ENCODE data around the gene ZNF804A.

The ZNF804A gene

GRCh38 chr2:184597571-184597991, 748 bp upstream of the ZNF804A start:
- Histone ChIP-seq H3K36me3 (no peaks in the 10 kb centered on the region), H3K4me3 (ENCODE audit: low read depth, low read length) (peak overlapping the region; percentile 70), H3K27me3 (ENCODE audit: insufficient read depth, low read depth, severe bottlenecking) (no peaks in the 10 kb centered on the region), H3K9me3 (ENCODE audit: severe bottlenecking) (no peaks in the 10 kb centered on the region), H3K27ac (no peak overlapping the region)
- TF ChIP-seq CTCF (IDR thresholded peaks at IDR 0.05; ENCODE audit: low read depth, low read length) = no peak
- DNase-seq = peak; percentile 8

GRCh38 chr2:184598002-184598315, 370 bp upstream of the ZNF804A start:
- Histone ChIP-seq H3K36me3 (no peaks in the 10 kb centered on the region), H3K9me3 (ENCODE audit: severe bottlenecking) (no peaks in the 10 kb centered on the region), H3K27ac (no peak overlapping the region), H3K27me3 (ENCODE audit: insufficient read depth, low read depth, severe bottlenecking) (no peaks in the 10 kb centered on the region), H3K4me3 (ENCODE audit: low read depth, low read length) (peak overlapping the region; percentile 70)
- TF ChIP-seq CTCF (IDR thresholded peaks at IDR 0.05; ENCODE audit: low read depth, low read length) = no peak
- DNase-seq = no peak

- no peak for TF ChIP-seq CTCF (IDR thresholded peaks at IDR 0.05; ENCODE audit: low read depth, low read length)
- no peak overlapping the region for H3K27ac ChIP-seq
Observed at GRCh38 chr2:184599054-184599871, 934 bp downstream of the ZNF804A start.

GRCh38 chr2:184599872-184600222, 1.5 kb downstream of the ZNF804A start:
- Histone ChIP-seq H3K27ac (no peak overlapping the region), H3K36me3 (no peaks in the 10 kb centered on the region), H3K27me3 (ENCODE audit: insufficient read depth, low read depth, severe bottlenecking) (no peaks in the 10 kb centered on the region), H3K9me3 (ENCODE audit: severe bottlenecking) (no peaks in the 10 kb centered on the region), H3K4me3 (ENCODE audit: low read depth, low read length) (no peak overlapping the region)
- no peak for DNase-seq
- TF ChIP-seq CTCF (IDR thresholded peaks at IDR 0.05; ENCODE audit: low read depth, low read length) = no peak

More at GRCh38 chr2:184599054-184599871, 934 bp downstream of the ZNF804A start:
- Histone ChIP-seq H3K9me3 (ENCODE audit: severe bottlenecking) (no peaks in the 10 kb centered on the region), H3K36me3 (no peaks in the 10 kb centered on the region), H3K27me3 (ENCODE audit: insufficient read depth, low read depth, severe bottlenecking) (no peaks in the 10 kb centered on the region), H3K4me3 (ENCODE audit: low read depth, low read length) (peak overlapping the region; percentile 70)
- DNase-seq = no peak

GRCh38 chr2:184602734-184603133, 4.4 kb downstream of the ZNF804A start:
- TF ChIP-seq CTCF (IDR thresholded peaks at IDR 0.05; ENCODE audit: low read depth, low read length) = no peak
- Histone ChIP-seq H3K36me3 (no peaks in the 10 kb centered on the region), H3K27me3 (ENCODE audit: insufficient read depth, low read depth, severe bottlenecking) (no peaks in the 10 kb centered on the region), H3K4me3 (ENCODE audit: low read depth, low read length) (no peak overlapping the region), H3K9me3 (ENCODE audit: severe bottlenecking) (no peaks in the 10 kb centered on the region), H3K27ac (no peak overlapping the region)
- DNase-seq = no peak

- Histone ChIP-seq H3K36me3 (no peaks in the 10 kb centered on the region), H3K9me3 (ENCODE audit: severe bottlenecking) (no peaks in the 10 kb centered on the region), H3K27me3 (ENCODE audit: insufficient read depth, low read depth, severe bottlenecking) (no peaks in the 10 kb centered on the region), H3K4me3 (ENCODE audit: low read depth, low read length) (no peak overlapping the region), H3K27ac (no peak overlapping the region)
- no peak for TF ChIP-seq CTCF (IDR thresholded peaks at IDR 0.05; ENCODE audit: low read depth, low read length)
- DNase-seq = no peak
Observed at GRCh38 chr2:184610891-184611290, 12.6 kb downstream of the ZNF804A start.
